WTC11 (cell line): ENCODE results near the gene CRELD2. TPM values are rescaled to one million over a fixed set of nuclear protein-coding genes. Genes with fewer than 3 reads are reported as not detected.

Source experiments
- ATAC-seq: fragments of 200-7000 bp; cut with Tn5 transposase; 2 replicates; pipeline ENCODE4 v1.10.0; 2021; ENCODE audit warnings: mild to moderate bottlenecking, moderate library complexity
- CTCF ChIA-PET: fragments of 300-600 bp; sonication (Branson Sonifier 250); formaldehyde crosslinking; loops from one replicate; lab custom pipeline; 2021; ENCODE audit warnings: antibody characterized with exemption; lab: Charles Lee
- POLR2A ChIA-PET: fragments of 350-600 bp; sonication (Branson Sonifier 250); formaldehyde crosslinking; loops from one replicate; lab custom pipeline; 2021; ENCODE audit warnings: antibody characterized with exemption; lab: Charles Lee
- DNase-seq: peaks from one replicate; pipeline ENCODE4 v3.0.0; 2021; ENCODE audit warnings: low spot score
- H3K27ac Mint-ChIP-seq: 2 replicates; pipeline ENCODE4 v1.8.0; 2021; ENCODE audit warnings: mixed read lengths
- H3K27me3 Mint-ChIP-seq: 2 replicates; pipeline ENCODE4 v1.8.0; 2021; ENCODE audit warnings: low read depth, mild to moderate bottlenecking, moderate library complexity, mixed read lengths
- H3K36me3 Mint-ChIP-seq: 2 replicates; pipeline ENCODE4 v1.8.0; 2021; ENCODE audit warnings: mixed read lengths
- H3K4me1 Mint-ChIP-seq: 2 replicates; pipeline ENCODE4 v1.8.0; 2022; ENCODE audit warnings: mixed read lengths
- H3K4me3 Mint-ChIP-seq: 2 replicates; pipeline ENCODE4 v1.8.0; 2021; ENCODE audit warnings: mild to moderate bottlenecking, moderate library complexity, mixed read lengths
- H3K9me3 Mint-ChIP-seq: 2 replicates; pipeline ENCODE4 v1.8.0; 2021; ENCODE audit warnings: mixed read lengths
- CREB1 ChIP-seq: sonication (generic); formaldehyde crosslinking; IDR thresholded peaks from 2 replicates; pipeline ENCODE4 v1.8.0; 2023; ENCODE audit warnings: mild to moderate bottlenecking, missing genetic modification reagents
- EMX1 ChIP-seq: fragments of 250-450 bp; sonication (Bioruptor Pico); IDR thresholded peaks from 2 replicates; pipeline ENCODE4 v1.8.0; 2021; ENCODE audit warnings: mild to moderate bottlenecking
- FOXP1 ChIP-seq: sonication (generic); formaldehyde crosslinking; IDR thresholded peaks from 2 replicates; pipeline ENCODE4 v1.8.0; 2022; ENCODE audit warnings: missing genetic modification reagents, mild to moderate bottlenecking, moderate library complexity, borderline replicate concordance
- GTF2I ChIP-seq: fragments of 250-450 bp; sonication (Bioruptor Pico); conservative IDR thresholded peaks from 2 replicates; pipeline ENCODE4 v1.4.0; 2021; ENCODE audit warnings: mild to moderate bottlenecking
- MAX ChIP-seq: sonication (generic); formaldehyde crosslinking; IDR thresholded peaks from 2 replicates; pipeline ENCODE4 v1.8.0; 2022; ENCODE audit warnings: mild to moderate bottlenecking, missing genetic modification reagents
- MXD4 ChIP-seq: fragments of 250-450 bp; sonication (Bioruptor Pico); IDR thresholded peaks from 2 replicates; pipeline ENCODE4 v1.8.0; 2021; ENCODE audit warnings: mild to moderate bottlenecking, moderate library complexity, borderline replicate concordance
- NFE2L1 ChIP-seq: sonication (generic); formaldehyde crosslinking; IDR thresholded peaks from 2 replicates; pipeline ENCODE4 v1.8.1; 2023; ENCODE audit warnings: missing genetic modification reagents
- STAT6 ChIP-seq: sonication (generic); formaldehyde crosslinking; conservative IDR thresholded peaks from 2 replicates; pipeline ENCODE4 v1.8.1; 2023; ENCODE audit warnings: mild to moderate bottlenecking, low read depth, missing genetic modification reagents, moderate library complexity
- ZNF219 ChIP-seq: sonication (generic); formaldehyde crosslinking; IDR thresholded peaks from 2 replicates; pipeline ENCODE4 v1.8.0; 2023; ENCODE audit warnings: missing genetic modification reagents, mild to moderate bottlenecking, borderline replicate concordance
- ZNF263 ChIP-seq: sonication (generic); formaldehyde crosslinking; IDR thresholded peaks from 2 replicates; pipeline ENCODE4 v1.8.1; 2022; ENCODE audit warnings: low read depth, mild to moderate bottlenecking, moderate library complexity, missing genetic modification reagents
- ZNF423 ChIP-seq: fragments of 250-450 bp; sonication (Bioruptor Pico); IDR thresholded peaks from 2 replicates; pipeline ENCODE4 v2.1.2; 2022; ENCODE audit warnings: mild to moderate bottlenecking, moderate library complexity
- total RNA-seq: library from RNA; stranded (reverse); gene quantifications from 3 replicates; pipeline ENCODE4 v1.2.3, GENCODE V29; 2021
- TF ChIP-seq, protein P1 (sequence below): fragments of 250-450 bp; sonication (Bioruptor Pico); IDR thresholded peaks from 2 replicates; pipeline ENCODE4 v2.1.2; 2022; ENCODE audit warnings: mild to moderate bottlenecking, moderate library complexity
- TF ChIP-seq, protein P2 (sequence below): sonication (generic); formaldehyde crosslinking; IDR thresholded peaks from 2 replicates; pipeline ENCODE4 v1.8.1; 2023; ENCODE audit warnings: mild to moderate bottlenecking, missing genetic modification reagents
- TF ChIP-seq, protein P3 (sequence below): sonication (generic); formaldehyde crosslinking; IDR thresholded peaks from 2 replicates; pipeline ENCODE4 v1.8.1; 2022; ENCODE audit warnings: mild to moderate bottlenecking, moderate library complexity, missing genetic modification reagents
- TF ChIP-seq, protein P4 (sequence below): sonication (generic); formaldehyde crosslinking; IDR thresholded peaks from 2 replicates; pipeline ENCODE4 v1.8.1; 2023; ENCODE audit warnings: mild to moderate bottlenecking, moderate library complexity, missing genetic modification reagents
- TF ChIP-seq, protein P5 (sequence below): sonication (generic); formaldehyde crosslinking; IDR thresholded peaks from 2 replicates; pipeline ENCODE4 v1.8.0; 2023; ENCODE audit warnings: missing genetic modification reagents, mild to moderate bottlenecking, borderline replicate concordance

The CRELD2 gene
- total RNA-seq, 1 experiment from 2014 or later = 42.8 TPM

DNA sequence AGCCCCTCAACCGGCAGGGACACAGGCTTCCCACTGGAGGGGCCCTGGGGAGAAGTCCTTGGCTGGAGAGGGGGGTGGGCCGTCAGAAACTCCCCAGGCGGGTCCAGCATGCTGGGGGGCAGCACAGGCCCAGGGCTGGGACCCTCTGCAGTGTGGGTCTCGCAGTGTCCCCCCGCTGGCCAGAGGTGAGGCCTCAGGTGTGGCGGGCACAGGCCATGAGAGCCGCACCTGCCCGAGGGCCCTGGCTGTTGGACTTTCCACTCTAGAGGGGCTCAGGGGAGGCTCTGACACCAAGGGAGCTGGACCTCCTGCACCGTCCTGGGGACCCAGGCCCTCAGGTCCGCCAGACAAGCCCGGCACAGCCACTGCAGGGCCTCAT, 31.5 kb downstream of the CRELD2 start (continued):
- no peak for TF ChIP-seq STAT6 (CRISPR knock-in tag)

DNA sequence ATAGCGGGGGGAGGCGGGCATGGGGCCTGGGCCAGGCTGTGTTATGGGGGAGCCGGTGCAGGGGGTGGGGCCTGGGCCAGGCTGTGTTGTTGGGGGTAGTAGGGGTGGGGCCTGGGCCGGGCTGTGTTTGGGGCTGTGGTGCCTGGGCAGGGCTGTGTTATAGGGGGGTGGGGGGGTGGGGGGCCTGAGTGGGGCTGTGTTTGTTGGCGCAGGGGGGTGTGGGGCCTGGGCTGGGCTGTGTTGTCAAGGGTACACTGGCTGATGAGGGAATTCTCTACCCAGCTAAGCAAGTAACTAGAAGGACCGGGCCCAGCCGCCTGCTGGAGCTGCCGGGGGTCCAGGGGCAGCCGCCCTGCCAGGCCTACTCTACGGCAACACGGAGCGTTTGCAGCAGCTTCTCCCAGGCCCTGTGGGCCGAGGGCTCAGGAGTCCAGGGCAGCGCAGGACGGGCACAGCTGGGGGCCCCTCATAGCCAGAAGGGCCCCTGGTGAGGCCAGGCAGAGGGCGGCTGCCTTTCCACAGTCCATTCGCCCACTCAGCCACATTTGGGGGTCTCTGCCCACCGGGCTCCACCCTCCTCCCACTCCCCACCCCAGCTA, 32.1 kb downstream of the CRELD2 start:
- Mint-ChIP-seq H3K4me1 (peaks cover 8% of the 10 kb centered on the region), H3K4me3 (no peak overlapping the region), H3K27ac (no peak overlapping the region), H3K36me3 (no peaks in the 10 kb centered on the region), H3K27me3 (no peaks in the 10 kb centered on the region), H3K9me3 (no peaks in the 10 kb centered on the region)
- ATAC-seq (no peak), DNase-seq (no peak)
- ChIA-PET CTCF (interaction anchor here (2.1 to 3.6 kb wide), 2 partner anchors 33 to 80 kb away, joined by 8 to 15 read pairs; no protein-coding TSS in a partner anchor), POLR2A (no interaction called here)
- TF ChIP-seq EMX1 (CRISPR knock-in tag) = no peak
- TF ChIP-seq, protein P1, sequence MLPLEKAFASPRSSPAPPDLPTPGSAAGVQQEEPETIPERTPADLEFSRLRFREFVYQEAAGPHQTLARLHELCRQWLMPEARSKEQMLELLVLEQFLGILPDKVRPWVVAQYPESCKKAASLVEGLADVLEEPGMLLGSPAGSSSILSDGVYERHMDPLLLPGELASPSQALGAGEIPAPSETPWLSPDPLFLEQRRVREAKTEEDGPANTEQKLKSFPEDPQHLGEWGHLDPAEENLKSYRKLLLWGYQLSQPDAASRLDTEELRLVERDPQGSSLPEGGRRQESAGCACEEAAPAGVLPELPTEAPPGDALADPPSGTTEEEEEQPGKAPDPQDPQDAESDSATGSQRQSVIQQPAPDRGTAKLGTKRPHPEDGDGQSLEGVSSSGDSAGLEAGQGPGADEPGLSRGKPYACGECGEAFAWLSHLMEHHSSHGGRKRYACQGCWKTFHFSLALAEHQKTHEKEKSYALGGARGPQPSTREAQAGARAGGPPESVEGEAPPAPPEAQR (CRISPR knock-in tag) = no peak
- TF ChIP-seq ZNF219 (CRISPR knock-in tag) = no peak
- TF ChIP-seq, protein P2, sequence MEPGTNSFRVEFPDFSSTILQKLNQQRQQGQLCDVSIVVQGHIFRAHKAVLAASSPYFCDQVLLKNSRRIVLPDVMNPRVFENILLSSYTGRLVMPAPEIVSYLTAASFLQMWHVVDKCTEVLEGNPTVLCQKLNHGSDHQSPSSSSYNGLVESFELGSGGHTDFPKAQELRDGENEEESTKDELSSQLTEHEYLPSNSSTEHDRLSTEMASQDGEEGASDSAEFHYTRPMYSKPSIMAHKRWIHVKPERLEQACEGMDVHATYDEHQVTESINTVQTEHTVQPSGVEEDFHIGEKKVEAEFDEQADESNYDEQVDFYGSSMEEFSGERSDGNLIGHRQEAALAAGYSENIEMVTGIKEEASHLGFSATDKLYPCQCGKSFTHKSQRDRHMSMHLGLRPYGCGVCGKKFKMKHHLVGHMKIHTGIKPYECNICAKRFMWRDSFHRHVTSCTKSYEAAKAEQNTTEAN (CRISPR knock-in tag) = no peak
- no peak for TF ChIP-seq MAX
- no peak for TF ChIP-seq NFE2L1 (CRISPR knock-in tag)
- no peak for TF ChIP-seq MXD4
- TF ChIP-seq, protein P3, sequence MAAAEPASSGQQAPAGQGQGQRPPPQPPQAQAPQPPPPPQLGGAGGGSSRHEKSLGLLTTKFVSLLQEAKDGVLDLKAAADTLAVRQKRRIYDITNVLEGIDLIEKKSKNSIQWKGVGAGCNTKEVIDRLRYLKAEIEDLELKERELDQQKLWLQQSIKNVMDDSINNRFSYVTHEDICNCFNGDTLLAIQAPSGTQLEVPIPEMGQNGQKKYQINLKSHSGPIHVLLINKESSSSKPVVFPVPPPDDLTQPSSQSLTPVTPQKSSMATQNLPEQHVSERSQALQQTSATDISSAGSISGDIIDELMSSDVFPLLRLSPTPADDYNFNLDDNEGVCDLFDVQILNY (CRISPR knock-in tag) = no peak
- TF ChIP-seq ZNF423 (CRISPR knock-in tag) = no peak

DNA sequence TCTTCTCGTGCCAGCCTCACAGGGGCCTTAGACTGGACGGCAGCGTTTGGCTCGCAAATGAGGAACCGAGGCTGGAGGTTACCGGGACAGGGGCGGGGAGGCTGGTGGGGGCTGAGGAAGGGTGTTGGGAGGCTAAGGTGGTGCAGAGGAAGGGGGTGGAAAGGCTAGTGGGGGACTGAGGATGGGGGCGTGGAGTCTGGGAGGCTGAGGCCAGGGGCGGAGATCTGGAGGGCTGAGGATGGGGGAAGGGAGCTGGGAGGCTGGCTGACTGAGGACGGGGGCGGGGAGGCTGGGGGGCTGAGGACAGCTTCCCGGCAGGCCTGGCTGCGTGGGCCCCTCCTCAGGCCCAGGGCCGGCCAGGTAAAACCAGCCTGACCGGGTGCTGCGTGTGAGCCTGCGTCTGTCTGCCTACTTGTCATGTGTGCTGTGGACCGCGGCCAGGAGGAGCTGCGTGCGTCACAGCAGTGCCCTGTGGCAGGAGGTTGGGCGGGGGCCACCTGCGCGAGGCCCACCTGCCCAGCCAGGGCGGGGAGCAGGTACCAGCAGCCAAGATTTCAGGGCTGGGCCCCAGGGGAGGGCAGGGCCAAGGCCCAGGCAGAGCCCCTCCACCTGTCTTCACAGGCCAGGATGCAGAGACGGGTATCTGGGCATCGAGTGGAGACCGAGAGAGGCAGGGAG, 32.7 kb downstream of the CRELD2 start:
- Mint-ChIP-seq H3K27ac (no peak overlapping the region), H3K4me3 (no peak overlapping the region)
- DNase-seq (no peak), ATAC-seq (no peak)
- TF ChIP-seq GTF2I (no peak), FOXP1 (CRISPR knock-in tag) (0 out of 2 replicates have a peak, but pooled peaks have one; percentile 34)
- TF ChIP-seq, all 79 proteins: peak for 1
- Mint-ChIP-seq H3K36me3 (no peaks in the 10 kb centered on the region), H3K4me1 (peaks cover 8% of the 10 kb centered on the region), H3K27me3 (no peaks in the 10 kb centered on the region), H3K9me3 (no peaks in the 10 kb centered on the region)
- ChIA-PET CTCF (interaction anchor here (0.8 to 3.6 kb wide), 5 partner anchors 12 to 79 kb away, joined by 3 to 15 read pairs (median 8); no protein-coding TSS in a partner anchor), POLR2A (interaction anchor here (1.0 kb wide), 1 partner anchor 129 kb away, joined by 3 read pairs; no protein-coding TSS in a partner anchor)

- Mint-ChIP-seq H3K4me1 (peaks cover 4% of the 10 kb centered on the region), H3K4me3 (no peak overlapping the region), H3K36me3 (no peaks in the 10 kb centered on the region), H3K9me3 (no peaks in the 10 kb centered on the region), H3K27ac (no peak overlapping the region), H3K27me3 (no peaks in the 10 kb centered on the region)
- ATAC-seq (no peak), DNase-seq (no peak)
- ChIA-PET POLR2A (interaction anchor here (1.0 kb wide), 1 partner anchor 129 kb away, joined by 3 read pairs; no protein-coding TSS in a partner anchor), CTCF (interaction anchor here (0.8 to 3.6 kb wide), 6 partner anchors 11 to 108 kb away, joined by 3 to 15 read pairs (median 8); no protein-coding TSS in a partner anchor)
- TF ChIP-seq ZNF263 = no peak
- no peak for TF ChIP-seq CREB1
- TF ChIP-seq, protein P4, sequence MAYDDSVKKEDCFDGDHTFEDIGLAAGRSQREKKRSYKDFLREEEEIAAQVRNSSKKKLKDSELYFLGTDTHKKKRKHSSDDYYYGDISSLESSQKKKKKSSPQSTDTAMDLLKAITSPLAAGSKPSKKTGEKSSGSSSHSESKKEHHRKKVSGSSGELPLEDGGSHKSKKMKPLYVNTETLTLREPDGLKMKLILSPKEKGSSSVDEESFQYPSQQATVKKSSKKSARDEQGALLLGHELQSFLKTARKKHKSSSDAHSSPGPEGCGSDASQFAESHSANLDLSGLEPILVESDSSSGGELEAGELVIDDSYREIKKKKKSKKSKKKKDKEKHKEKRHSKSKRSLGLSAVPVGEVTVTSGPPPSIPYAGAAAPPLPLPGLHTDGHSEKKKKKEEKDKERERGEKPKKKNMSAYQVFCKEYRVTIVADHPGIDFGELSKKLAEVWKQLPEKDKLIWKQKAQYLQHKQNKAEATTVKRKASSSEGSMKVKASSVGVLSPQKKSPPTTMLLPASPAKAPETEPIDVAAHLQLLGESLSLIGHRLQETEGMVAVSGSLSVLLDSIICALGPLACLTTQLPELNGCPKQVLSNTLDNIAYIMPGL (CRISPR knock-in tag) = no peak
- TF ChIP-seq, protein P5, sequence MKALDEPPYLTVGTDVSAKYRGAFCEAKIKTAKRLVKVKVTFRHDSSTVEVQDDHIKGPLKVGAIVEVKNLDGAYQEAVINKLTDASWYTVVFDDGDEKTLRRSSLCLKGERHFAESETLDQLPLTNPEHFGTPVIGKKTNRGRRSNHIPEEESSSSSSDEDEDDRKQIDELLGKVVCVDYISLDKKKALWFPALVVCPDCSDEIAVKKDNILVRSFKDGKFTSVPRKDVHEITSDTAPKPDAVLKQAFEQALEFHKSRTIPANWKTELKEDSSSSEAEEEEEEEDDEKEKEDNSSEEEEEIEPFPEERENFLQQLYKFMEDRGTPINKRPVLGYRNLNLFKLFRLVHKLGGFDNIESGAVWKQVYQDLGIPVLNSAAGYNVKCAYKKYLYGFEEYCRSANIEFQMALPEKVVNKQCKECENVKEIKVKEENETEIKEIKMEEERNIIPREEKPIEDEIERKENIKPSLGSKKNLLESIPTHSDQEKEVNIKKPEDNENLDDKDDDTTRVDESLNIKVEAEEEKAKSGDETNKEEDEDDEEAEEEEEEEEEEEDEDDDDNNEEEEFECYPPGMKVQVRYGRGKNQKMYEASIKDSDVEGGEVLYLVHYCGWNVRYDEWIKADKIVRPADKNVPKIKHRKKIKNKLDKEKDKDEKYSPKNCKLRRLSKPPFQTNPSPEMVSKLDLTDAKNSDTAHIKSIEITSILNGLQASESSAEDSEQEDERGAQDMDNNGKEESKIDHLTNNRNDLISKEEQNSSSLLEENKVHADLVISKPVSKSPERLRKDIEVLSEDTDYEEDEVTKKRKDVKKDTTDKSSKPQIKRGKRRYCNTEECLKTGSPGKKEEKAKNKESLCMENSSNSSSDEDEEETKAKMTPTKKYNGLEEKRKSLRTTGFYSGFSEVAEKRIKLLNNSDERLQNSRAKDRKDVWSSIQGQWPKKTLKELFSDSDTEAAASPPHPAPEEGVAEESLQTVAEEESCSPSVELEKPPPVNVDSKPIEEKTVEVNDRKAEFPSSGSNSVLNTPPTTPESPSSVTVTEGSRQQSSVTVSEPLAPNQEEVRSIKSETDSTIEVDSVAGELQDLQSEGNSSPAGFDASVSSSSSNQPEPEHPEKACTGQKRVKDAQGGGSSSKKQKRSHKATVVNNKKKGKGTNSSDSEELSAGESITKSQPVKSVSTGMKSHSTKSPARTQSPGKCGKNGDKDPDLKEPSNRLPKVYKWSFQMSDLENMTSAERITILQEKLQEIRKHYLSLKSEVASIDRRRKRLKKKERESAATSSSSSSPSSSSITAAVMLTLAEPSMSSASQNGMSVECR (CRISPR knock-in tag) = no peak
These were observed 33.2 kb downstream of the CRELD2 start for GRCh38 chr22:49951678-49951985.
